Upper lobe of left lung (tissue), 6 donors: ENCODE results near the gene ADAMTS19. TPM values are rescaled to one million over a fixed set of nuclear protein-coding genes. Genes with fewer than 3 reads are reported as not detected.

Experiments used
- ATAC-seq, 2 donors: fragments of 200-7000 bp; cut with Tn5 transposase; one replicate each; pipeline ENCODE4 v1.9.1; 2022; ENCODE audit warnings: mild to moderate bottlenecking in 2 of 2, moderate library complexity in 2 of 2; ENCODE audit not compliant: low FRiP score in 2 of 2
- DNase-seq, 2 donors: peaks; one replicate each; pipeline ENCODE4 v3.0.0-alpha.2; 2019 to 2020
- H3K27ac ChIP-seq, 4 donors: fragments of 200-600 bp; sonication (generic); one replicate each; pipeline ENCODE4 v1.5.1; 2016 to 2019
- H3K27me3 ChIP-seq, 4 donors: fragments of 200-600 bp; sonication (generic); one replicate each; pipeline ENCODE4 v1.5.1; 2017 to 2019
- H3K36me3 ChIP-seq, 4 donors: fragments of 200-600 bp; sonication (generic); one replicate each; pipeline ENCODE4 v1.5.1; 2016 to 2019
- H3K4me1 ChIP-seq, 4 donors: fragments of 200-600 bp; sonication (generic); one replicate each; pipeline ENCODE4 v1.5.1; 2018 to 2019
- H3K4me3 ChIP-seq, 4 donors: fragments of 200-600 bp; sonication (generic); one replicate each; pipeline ENCODE4 v1.5.1; 2017 to 2019; ENCODE audit warnings: mild to moderate bottlenecking in 2 of 4, moderate library complexity in 1 of 4
- H3K9me3 ChIP-seq, 4 donors: fragments of 200-600 bp; sonication (generic); one replicate each; pipeline ENCODE4 v1.5.1; 2018 to 2019
- CTCF ChIP-seq, 6 experiments: fragments of 450-650 bp in 4 of 6; fragments of 200-600 bp in 2 of 6; sonication (generic) in 2 of 6; IDR thresholded peaks; one replicate each; pipeline ENCODE4 v1.5.1; 2016 to 2019; ENCODE audit warnings: antibody characterized with exemption in 6 of 6
- EP300 ChIP-seq, 4 donors: sonication (generic); formaldehyde crosslinking; IDR thresholded peaks; one replicate each; pipeline ENCODE4 v1.5.1; 2017; ENCODE audit warnings: antibody characterized with exemption in 4 of 4, control low read depth in 2 of 4
- POLR2A ChIP-seq, 4 donors: fragments of 450-650 bp; IDR thresholded peaks; one replicate each; pipeline ENCODE4 v1.5.1; 2016 to 2017; ENCODE audit warnings: antibody characterized with exemption in 4 of 4, mild to moderate bottlenecking in 2 of 4
- POLR2AphosphoS5 ChIP-seq, 2 donors: sonication (generic); formaldehyde crosslinking; IDR thresholded peaks; one replicate each; pipeline ENCODE4 v1.5.1; 2017; ENCODE audit warnings: antibody characterized with exemption in 2 of 2
- WGBS, 2 donors: methylation state at CpG; one replicate each; pipeline ENCODE4 v1.1.5; 2017 to 2018; 5-methylcytosine and 5-hydroxymethylcytosine counted together
- total RNA-seq, 6 donors: library from RNA; depleted of rRNA in 4 of 6; stranded (reverse); fragments of >200 nt in 4 of 6; gene quantifications; one replicate each; pipeline versions ENCODE4 v1.1.0 to v1.2.1, GENCODE V29; 2016 to 2021
- donor health status: DM: no; HTN: no; CAD: no; lungs with moderate emphysema.
- donor health status: DM: no; HTN: yes; CAD: no; lungs with severe emphysema.

The ADAMTS19 gene
- total RNA-seq, 6 donors from 2014 or later, result 0.17 to 0.29 TPM; not detected in 4

DNA sequence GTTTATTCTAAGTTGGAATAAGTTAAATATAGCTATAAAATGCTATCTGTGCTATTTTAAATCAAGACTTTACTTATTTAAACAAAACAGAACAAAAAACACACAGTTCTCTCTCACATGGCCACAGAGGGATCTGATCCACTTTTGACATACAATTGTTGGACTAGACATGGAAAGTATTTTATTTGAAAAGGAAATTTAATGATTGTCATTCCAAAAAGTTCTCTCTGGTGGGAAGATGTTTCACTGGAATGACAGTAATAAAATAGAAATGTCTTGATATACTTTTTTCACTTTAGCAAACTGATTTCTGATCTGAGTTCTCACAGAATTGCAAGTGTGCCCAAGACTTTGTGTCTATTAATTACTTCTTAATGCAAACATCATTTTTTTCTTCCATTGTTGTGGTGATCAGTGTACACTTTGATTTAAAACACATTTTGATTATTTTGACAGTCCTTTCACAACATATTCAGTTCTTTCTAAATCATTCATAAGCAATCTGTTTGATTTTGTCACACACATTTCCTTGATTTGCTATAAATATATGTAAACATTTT lies 257.7 kb downstream of the ADAMTS19 start:
- Histone ChIP-seq H3K4me1 (no peaks in the 10 kb centered on the region), H3K27me3 (no peaks in the 10 kb centered on the region), H3K36me3 (no peaks in the 10 kb centered on the region), H3K4me3 (no peak overlapping the region), H3K27ac (no peak overlapping the region), H3K9me3 (no peaks in the 10 kb centered on the region)
- no peak for TF ChIP-seq EP300 (IDR thresholded peaks at IDR 0.05)
- no peak for TF ChIP-seq CTCF (IDR thresholded peaks at IDR 0.05)
- no peak for TF ChIP-seq POLR2AphosphoS5 (IDR thresholded peaks at IDR 0.05)
- TF ChIP-seq POLR2A (IDR thresholded peaks at IDR 0.05), result no peak
- DNase-seq (no peak), ATAC-seq (no peak)

GRCh38 chr5:129718471-129719090 lies 258.5 kb downstream of the ADAMTS19 start:
- Histone ChIP-seq H3K36me3 (no peaks in the 10 kb centered on the region), H3K9me3 (no peaks in the 10 kb centered on the region), H3K4me1 (no peaks in the 10 kb centered on the region), H3K27ac (no peak overlapping the region), H3K27me3 (no peaks in the 10 kb centered on the region), H3K4me3 (no peak overlapping the region)
- DNase-seq (no peak), ATAC-seq (peak in 1 of 2 donors; percentile 44)
- WGBS, 2 donors, result 75 to 83% methylated on average over 1 of the region's 1 CpG
- TF ChIP-seq POLR2AphosphoS5 (IDR thresholded peaks at IDR 0.05) (no peak), POLR2A (IDR thresholded peaks at IDR 0.05) (no peak), CTCF (IDR thresholded peaks at IDR 0.05) (no peak), EP300 (IDR thresholded peaks at IDR 0.05) (no peak)

DNA sequence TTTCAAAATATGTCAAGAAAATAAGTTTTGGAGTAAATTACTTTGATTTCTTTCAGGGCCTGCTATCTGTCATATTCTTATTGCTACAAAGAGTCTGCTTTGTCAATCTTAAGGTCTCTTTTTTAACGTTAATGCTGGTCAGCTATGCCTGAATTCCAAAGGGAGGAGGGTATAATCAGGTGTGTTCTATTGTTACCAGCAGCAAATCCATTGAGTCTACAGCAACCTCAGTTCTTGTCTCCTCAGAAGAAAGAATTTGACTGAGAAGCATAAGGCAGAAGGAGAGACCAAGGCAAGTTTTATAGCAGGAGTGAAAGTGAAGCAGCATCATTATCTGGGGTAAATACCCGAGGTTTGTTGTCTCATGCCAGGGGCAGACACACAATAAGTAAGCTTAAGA lies 264.1 kb downstream of the ADAMTS19 start:
- WGBS, 2 donors, result 34 to 49% methylated on average over 2 of the region's 2 CpGs

GRCh38 chr5:129724647-129725046 lies 264.5 kb downstream of the ADAMTS19 start:
- no peaks in the 10 kb centered on the region for H3K4me1 ChIP-seq
- ATAC-seq (no peak), DNase-seq (no peak)
- TF ChIP-seq POLR2AphosphoS5 (IDR thresholded peaks at IDR 0.05) (no peak), EP300 (IDR thresholded peaks at IDR 0.05) (no peak), POLR2A (IDR thresholded peaks at IDR 0.05) (no peak), CTCF (IDR thresholded peaks at IDR 0.05) (no peak)
- no peaks in the 10 kb centered on the region for H3K36me3 ChIP-seq
- H3K4me3 ChIP-seq, result no peak overlapping the region
- H3K27ac ChIP-seq, result no peak overlapping the region
- 82 to 90% methylated on average over 4 of the region's 4 CpGs for WGBS, 2 donors
- H3K9me3 ChIP-seq, result no peaks in the 10 kb centered on the region
- H3K27me3 ChIP-seq, result no peaks in the 10 kb centered on the region

More for the DNA sequence above, 264.1 kb downstream of the ADAMTS19 start:
- DNase-seq (no peak), ATAC-seq (no peak)
- no peaks in the 10 kb centered on the region for H3K4me1 ChIP-seq
- TF ChIP-seq CTCF (IDR thresholded peaks at IDR 0.05) (no peak), POLR2AphosphoS5 (IDR thresholded peaks at IDR 0.05) (no peak), EP300 (IDR thresholded peaks at IDR 0.05) (no peak)
- H3K4me3 ChIP-seq, result no peak overlapping the region
- no peaks in the 10 kb centered on the region for H3K27me3 ChIP-seq
- no peaks in the 10 kb centered on the region for H3K36me3 ChIP-seq
- no peaks in the 10 kb centered on the region for H3K9me3 ChIP-seq
- no peak overlapping the region for H3K27ac ChIP-seq

- H3K36me3 ChIP-seq, result no peaks in the 10 kb centered on the region
- TF ChIP-seq POLR2A (IDR thresholded peaks at IDR 0.05) (no peak), CTCF (IDR thresholded peaks at IDR 0.05) (no peak), EP300 (IDR thresholded peaks at IDR 0.05) (no peak), POLR2AphosphoS5 (IDR thresholded peaks at IDR 0.05) (no peak)
- no peak overlapping the region for H3K4me3 ChIP-seq
- 63 to 72% methylated on average over 2 of the region's 2 CpGs for WGBS, 2 donors
- no peaks in the 10 kb centered on the region for H3K9me3 ChIP-seq
- DNase-seq (no peak), ATAC-seq (no peak)
- H3K27me3 ChIP-seq, result no peaks in the 10 kb centered on the region
- H3K27ac ChIP-seq, result no peak overlapping the region
- H3K4me1 ChIP-seq, result no peaks in the 10 kb centered on the region
These were observed 279.7 kb downstream of the ADAMTS19 start for GRCh38 chr5:129739773-129740172.
